GM12873 (cell line): ENCODE data around the gene ZNF804A.

ENCODE experiments used
- CTCF ChIP-seq: IDR thresholded peaks from 2 replicates; pipeline ENCODE4 v1.5.1; 2012; ENCODE audit warnings: low read depth, mild to moderate bottlenecking, moderate library complexity, low read length, control low read depth; ENCODE audit not compliant: insufficient read depth; ENCODE audit errors: missing control alignments

Gene ZNF804A

DNA sequence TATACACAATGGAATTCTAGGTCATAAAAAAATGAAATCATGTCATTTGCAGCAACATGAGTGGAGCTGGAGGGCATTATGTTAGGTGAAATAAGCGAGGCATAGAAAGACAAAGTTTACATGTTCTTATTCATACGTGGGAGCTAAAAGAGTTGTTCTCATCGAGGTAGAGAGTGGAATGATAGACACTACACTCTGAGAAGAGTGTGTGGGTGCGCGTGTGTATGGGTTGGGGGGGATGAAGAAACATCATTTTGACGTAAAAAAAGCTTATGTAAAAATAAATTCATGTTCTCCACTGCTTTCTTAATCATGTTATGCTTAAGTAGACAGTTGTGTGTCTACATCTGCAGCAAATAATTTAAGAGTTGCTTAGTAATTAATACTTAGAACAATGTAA is 123.6 kb downstream of the ZNF804A start:
- no peak for TF ChIP-seq CTCF

GRCh38 chr2:184727813-184728212 is 129.5 kb downstream of the ZNF804A start:
- no peak for TF ChIP-seq CTCF

DNA sequence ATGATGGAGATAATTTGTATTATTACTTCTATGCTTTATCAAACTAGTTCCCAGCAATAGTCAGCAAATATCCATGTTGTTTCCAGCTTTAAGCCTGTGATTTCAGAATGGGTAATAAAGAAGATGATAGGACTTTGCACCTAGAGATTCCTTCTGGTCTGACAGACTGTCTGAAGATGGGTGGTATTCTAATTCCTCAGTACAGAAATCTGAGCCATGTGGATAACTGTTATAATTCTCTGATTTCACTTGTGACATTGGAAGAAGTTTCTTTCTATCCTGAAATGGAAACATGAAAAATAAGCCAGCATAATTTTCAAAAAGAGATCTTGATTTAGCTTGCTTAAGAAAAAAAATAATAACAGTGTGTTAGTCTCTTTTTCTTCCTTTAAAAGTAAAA is 130.1 kb downstream of the ZNF804A start:
- TF ChIP-seq CTCF, result no peak

- TF ChIP-seq CTCF, result no peak
These were observed 131.3 kb downstream of the ZNF804A start for GRCh38 chr2:184729581-184729980.

DNA sequence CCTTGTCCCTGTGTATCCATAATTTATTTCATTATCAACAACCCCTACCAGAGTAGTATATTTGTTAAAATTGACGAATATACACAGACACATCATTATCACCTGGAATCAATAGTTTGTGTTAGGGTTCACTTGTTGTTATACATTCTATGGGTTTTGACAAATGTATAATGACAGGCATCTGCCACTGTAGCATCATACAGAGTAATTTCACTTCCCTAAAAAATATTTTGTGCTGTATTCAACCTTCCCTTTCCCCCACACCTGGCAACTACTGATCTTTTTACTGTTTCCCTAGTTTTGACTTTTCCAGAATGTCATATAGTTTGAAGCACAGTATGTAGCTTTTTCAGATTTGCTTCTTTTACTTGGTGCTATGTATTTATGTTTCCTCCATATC is 132.0 kb downstream of the ZNF804A start:
- TF ChIP-seq CTCF, result no peak

DNA sequence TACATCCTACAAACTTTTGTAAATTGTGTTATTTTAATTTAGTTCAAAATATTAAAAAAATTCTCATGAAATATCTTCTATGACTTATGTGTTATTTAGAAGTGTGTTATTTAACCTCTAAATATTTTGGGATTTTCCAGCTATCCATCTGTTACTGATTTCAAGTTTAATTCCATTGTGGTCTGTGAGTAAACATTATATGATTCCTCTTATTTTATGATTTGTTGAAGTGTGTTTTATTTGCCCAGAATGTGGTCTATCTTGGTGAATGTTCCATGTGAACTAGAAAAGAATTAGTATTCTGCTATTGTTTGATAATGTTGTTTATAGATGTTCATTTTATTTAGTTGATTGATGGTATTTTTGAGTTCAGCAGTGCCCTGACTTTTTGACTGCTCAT is 136.0 kb downstream of the ZNF804A start:
- TF ChIP-seq CTCF, result no peak

- TF ChIP-seq CTCF, result no peak
These were observed 137.3 kb downstream of the ZNF804A start for GRCh38 chr2:184735611-184736010.
